Daoy (cell line): ENCODE measurements around the gene SNX10. TPM values are rescaled to one million over a fixed set of nuclear protein-coding genes. Genes with fewer than 3 reads are reported as not detected.
A peak's percentile ranks its signal among the peaks of the same experiment; 100 is the strongest.

Experiments used
- DNase-seq: peaks from one replicate; pipeline ENCODE4 v3.0.0-alpha.2; 2015; ENCODE audit warnings: low read depth
- total RNA-seq: library from RNA; depleted of rRNA; stranded (reverse); fragments of >200 nt; shearing (Covaris generic); gene quantifications from 2 replicates; pipeline ENCODE4 v1.2.3, GENCODE V29; 2014

The SNX10 gene
- total RNA-seq, 1 experiment from 2014 or later: 54.2 TPM

GRCh38 chr7:26337232-26337865, 45.7 kb downstream of the SNX10 start:
- no peak for DNase-seq

- no peak for DNase-seq
Observed at GRCh38 chr7:26340476-26341018, 48.9 kb downstream of the SNX10 start.

GRCh38 chr7:26343320-26343832, 51.7 kb downstream of the SNX10 start:
- DNase-seq: no peak

GRCh38 chr7:26343837-26344236, 52.2 kb downstream of the SNX10 start:
- DNase-seq: no peak

GRCh38 chr7:26345202-26345601, 53.5 kb downstream of the SNX10 start:
- no peak for DNase-seq

GRCh38 chr7:26345837-26346236, 54.2 kb downstream of the SNX10 start:
- DNase-seq: no peak

GRCh38 chr7:26346611-26347203, 55.0 kb downstream of the SNX10 start:
- peak; percentile 94 for DNase-seq

GRCh38 chr7:26348234-26348851, 56.7 kb downstream of the SNX10 start:
- no peak for DNase-seq

- DNase-seq: peak; percentile 56
Observed at GRCh38 chr7:26349005-26349915, 57.6 kb downstream of the SNX10 start.

- no peak for DNase-seq
Observed at GRCh38 chr7:26351171-26351570, 59.5 kb downstream of the SNX10 start.

- no peak for DNase-seq
Observed at GRCh38 chr7:26356229-26356628, 64.6 kb downstream of the SNX10 start.

- DNase-seq: no peak
Observed at GRCh38 chr7:26356929-26357798, 65.5 kb downstream of the SNX10 start.

GRCh38 chr7:26357799-26358151, 66.1 kb downstream of the SNX10 start:
- no peak for DNase-seq

GRCh38 chr7:26360650-26361049, 69.0 kb downstream of the SNX10 start:
- no peak for DNase-seq

- DNase-seq: no peak
Observed at GRCh38 chr7:26361637-26362036, 70.0 kb downstream of the SNX10 start.

- DNase-seq: no peak
Observed at GRCh38 chr7:26363465-26363864, 71.8 kb downstream of the SNX10 start.

- DNase-seq: peak; percentile 74
Observed at GRCh38 chr7:26365077-26365900, 73.6 kb downstream of the SNX10 start.

GRCh38 chr7:26365901-26366275, 74.2 kb downstream of the SNX10 start:
- no peak for DNase-seq

- no peak for DNase-seq
Observed at GRCh38 chr7:26367219-26367711, 75.6 kb downstream of the SNX10 start.

GRCh38 chr7:26368542-26368941, 76.9 kb downstream of the SNX10 start:
- DNase-seq: no peak
